Measurements from ENCODE around the gene ZNF853.
"Not testable (repeated sequence)": the region's sequence is repeated elsewhere in the genome, so short reads cannot be mapped to it uniquely, and the experiment has no call there.

The ZNF853 gene

DNA sequence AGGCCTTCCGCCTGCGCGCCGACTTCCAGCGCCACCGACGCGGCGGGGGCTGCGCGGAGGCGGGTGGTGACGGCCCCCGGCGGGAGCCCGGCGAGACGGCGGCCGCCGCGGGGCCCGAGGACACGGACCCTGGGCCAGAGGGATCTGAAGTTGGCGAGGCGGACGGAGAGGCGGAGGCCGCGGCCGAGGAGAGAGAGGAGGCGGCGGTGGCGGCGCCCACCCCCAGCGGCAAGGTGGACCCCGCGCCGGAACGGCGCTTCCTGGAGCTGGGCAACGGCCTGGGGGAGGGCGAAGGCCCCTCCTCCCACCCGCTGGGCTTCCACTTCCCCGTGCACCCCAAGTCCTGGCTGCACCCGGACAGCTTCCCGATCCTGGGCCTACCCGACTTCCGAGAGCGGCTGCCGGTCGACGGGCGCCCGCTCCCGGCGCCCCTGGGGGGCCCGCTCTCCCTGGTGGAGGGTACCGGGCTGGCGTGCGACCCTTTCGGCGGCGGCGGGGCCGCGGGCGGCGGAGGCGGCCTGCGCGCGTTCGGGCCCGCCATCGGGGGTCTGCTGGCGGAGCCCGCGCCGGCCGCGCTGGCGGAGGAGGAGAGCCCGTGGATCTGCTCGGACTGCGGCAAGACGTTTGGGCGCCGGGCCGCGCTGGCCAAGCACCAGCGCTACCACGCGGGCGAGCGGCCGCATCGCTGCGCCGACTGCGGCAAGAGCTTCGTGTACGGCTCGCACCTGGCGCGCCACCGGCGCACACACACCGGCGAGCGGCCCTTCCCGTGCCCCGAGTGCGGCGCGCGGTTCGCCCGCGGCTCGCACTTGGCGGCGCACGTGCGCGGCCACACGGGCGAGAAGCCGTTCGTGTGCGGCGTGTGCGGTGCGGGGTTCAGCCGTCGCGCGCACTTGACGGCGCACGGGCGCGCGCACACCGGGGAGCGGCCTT lies 37.9 kb downstream of the ZNF853 start:
- no peak for DNase-seq

DNA sequence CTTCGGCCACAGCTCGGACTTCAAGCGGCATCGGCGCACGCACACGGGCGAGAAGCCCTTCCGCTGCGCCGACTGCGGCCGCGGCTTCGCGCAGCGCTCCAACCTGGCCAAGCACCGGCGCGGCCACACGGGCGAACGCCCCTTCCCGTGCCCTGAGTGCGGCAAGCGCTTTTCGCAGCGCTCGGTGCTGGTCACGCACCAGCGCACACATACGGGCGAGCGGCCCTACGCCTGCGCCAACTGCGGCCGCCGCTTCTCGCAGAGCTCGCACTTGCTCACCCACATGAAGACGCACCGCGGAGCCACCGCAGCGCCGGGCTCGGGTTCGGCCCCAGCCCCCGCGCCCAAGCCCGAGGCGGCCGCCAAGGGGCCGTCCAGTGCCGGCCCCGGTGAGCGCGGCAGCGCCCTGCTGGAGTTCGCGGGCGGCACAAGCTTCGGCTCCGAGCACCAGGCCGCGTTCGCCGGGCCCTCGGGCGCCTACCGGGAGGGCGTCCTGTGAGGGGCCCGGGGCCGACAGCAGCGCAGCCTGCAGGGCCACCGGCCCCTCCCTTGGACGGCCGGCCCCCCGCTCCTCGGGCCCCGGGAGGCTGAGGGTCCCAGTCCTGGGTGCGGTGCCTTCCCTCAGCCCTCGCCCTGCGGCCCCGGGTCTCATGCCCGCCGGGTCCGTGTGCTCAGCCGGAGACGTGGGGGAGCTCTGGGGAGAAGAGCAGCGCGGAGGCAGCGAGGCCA lies 38.9 kb downstream of the ZNF853 start:
- no peak for DNase-seq

DNA sequence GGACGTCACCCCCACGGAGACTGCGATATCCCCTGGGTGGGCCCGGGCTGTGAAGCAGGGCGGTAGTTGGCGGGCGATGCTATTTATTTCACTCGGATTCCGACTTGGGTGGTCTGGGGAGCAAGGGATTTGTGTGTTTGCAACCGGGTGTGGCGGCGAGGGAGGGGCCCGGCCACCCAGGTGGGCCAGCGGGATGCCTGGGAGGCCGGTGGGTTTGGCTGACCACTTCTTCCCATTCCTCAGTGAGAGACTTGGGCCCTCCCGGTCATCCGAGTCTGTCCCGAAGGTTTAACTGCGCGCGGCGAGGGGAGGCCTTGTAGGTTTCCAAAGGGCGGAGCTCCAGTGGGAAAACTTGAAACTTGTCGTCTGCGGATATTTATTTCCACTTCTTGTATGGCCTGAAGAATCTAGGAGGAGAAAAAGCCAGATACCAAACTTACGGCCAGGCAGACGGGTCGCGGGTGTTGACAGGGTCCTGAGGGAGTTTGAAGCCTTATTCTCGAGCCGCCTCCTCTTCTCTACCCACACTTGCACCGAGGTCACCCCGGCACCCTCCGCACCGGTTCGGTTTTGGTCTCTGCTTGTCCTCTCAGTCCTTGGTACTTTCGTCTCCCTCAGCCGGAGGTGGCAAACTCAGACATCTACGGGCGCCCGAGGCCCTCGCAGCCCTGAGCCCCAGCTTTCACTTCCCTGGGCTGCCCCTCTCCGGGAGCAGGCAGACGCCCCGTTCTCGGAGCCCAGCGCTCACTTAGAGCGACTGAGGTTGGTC lies 39.6 kb downstream of the ZNF853 start:
- no peak for DNase-seq

DNA sequence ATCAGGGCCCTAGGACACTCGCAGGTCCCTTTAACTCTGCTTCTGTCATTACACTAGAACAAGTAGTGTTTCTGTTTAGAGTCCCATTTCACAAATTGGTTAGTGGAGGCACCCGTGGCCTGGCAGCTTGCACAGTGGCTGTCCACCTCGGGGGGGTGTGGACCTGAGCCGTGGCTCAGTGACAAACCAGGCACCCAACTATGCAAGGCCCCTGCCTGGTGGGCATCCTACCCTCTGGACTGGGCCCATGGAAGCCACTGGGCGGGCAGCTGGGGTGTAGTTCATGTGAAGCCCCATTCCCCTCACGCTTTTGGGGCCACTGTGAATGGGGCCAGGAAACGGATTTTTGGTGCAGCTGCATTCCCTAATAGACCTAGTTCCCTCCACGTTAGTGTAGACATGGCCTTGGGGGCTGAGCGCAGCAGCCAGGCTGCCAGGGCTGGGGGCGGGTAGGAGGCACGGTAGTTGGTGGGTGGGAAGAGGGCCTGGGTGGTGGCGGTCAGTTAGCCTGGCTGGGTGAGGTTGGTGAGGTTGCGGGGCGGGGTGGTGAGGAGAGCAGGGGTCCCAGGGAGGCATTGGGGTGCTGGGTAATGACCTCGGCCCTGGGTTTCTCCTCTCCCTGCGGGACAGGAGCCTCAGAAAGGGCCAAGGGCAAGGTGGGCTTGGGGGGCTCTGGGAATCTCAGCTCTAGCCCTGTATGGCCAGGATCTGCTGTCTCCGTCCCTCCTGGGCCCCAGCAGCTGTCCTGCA lies 40.4 kb downstream of the ZNF853 start:
- DNase-seq, result no peak

DNA sequence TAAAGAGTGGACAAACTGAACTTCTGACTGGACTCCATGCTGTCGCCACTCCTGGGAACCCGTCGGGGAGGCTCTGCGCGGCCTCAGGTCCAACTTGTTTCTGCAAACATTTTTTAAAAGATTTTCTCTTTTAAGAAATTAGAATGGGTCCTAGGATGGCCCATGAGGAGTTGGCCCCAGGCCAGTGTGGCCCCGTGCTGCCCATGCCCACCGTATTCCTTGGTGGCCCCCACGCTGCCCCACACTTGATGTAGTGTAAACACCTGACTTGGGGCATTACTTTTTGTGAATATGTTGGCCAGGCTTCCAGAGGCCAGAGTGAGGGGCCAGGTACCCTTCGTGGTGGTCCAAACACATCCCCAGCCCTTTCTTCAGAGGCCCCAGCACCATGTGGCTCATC lies 41.0 kb downstream of the ZNF853 start:
- DNase-seq, result no peak

DNA sequence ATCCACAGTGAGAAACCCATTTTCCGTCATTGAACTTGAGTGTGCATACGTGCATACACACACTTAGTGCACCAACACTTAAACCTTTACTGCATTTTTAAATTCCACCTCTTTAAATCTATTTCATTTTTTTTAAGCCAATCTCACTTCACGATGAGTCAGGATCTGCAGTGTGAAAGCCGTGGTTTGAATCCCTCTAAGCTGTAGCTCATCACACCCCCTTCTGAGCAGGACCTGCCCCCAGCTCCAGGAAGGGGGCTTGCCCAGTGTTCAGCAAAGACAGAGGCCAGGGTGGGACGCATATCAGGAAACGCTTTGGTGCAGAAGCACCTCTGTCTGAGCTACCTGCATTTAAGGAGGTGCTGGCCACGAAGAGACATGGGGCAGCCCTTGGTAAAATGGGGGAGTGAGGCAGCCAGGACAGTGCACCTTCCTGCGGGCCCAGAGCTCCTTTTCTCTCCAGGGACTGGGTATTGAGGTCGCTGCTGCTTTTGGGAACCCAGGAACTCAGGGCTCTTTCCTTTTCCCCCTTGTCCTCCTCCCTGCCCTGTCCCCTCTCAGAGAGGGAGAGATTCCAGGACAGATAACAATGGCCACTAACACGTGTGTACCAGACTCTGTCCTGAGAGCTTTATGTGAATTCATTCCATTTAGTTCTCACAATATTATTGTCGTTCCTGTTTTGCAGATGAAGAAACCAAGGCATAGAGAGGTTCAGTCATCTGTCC lies 43.4 kb downstream of the ZNF853 start:
- DNase-seq, result no peak

DNA sequence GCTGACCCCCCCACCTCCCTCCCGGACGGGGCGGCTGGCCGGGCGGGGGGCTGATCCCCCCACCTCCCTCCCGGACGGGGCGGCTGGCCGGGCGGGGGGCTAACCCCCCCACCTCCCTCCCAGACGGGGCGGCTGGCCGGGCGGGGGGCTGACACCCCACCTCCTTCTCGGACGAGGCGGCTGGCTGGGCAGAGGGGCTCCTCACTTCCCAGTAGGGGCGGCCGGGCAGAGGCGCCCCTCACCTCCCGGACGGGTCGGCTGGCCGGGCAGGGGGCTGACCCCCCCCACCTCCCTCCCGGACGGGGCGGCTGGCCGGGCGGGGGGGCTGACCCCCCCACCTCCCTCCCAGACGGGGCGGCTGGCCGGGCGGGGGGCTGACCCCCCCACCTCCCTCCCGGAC lies 55.4 kb downstream of the ZNF853 start:
- not testable (repeated sequence) for DNase-seq

All from DMS 273 treated with DMSO at 0.1 percent for 48 hours (cell line).